Stimulated activated CD4-positive, alpha-beta T cell treated with anti-CD3 and anti-CD28 coated beads, Interleukin-4, amount 100 ng/mL, for 4 hours (primary cell): Measurements from ENCODE around the gene ABTB2.

ENCODE experiments used
- DNase-seq, 2 experiments: peaks; one replicate each; pipeline ENCODE4 v3.0.0-alpha.2; 2020

The ABTB2 gene

GRCh38 chr11:34206407-34207300 lies 151.2 kb downstream of the ABTB2 start:
- DNase-seq: no peak

DNA sequence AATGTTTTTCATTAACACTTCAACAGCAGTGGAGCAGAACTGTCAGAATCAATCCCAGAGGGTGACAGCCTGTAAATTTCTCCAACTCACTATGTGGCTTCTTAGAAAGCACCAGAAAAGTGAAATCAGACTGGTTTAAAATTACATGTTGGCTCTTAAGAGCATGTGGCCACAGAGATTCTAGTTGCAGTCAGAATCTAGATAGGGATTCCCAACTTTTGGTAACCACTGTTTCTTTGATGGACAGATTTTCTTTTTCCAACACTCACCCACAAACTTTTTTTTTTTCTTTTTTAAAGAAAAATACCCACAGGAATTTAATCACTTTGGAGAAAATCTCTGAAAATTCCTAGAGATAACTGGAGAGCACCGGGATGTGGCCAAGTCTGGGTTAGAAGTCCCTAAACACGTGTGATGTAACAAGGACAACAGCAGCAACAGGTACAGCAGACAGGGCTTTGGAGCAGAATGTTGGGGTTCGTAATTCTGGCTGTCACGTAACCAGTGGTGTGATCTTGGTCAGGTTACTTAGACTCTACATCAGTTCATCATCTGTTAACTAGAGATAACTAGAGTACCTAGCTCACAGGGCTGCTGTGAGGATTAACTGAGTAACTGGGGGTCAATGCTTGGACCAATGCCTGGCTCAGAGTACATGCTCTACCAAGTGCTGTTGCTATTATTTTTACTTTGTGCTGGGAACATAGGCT lies 152.3 kb downstream of the ABTB2 start:
- no peak for DNase-seq

DNA sequence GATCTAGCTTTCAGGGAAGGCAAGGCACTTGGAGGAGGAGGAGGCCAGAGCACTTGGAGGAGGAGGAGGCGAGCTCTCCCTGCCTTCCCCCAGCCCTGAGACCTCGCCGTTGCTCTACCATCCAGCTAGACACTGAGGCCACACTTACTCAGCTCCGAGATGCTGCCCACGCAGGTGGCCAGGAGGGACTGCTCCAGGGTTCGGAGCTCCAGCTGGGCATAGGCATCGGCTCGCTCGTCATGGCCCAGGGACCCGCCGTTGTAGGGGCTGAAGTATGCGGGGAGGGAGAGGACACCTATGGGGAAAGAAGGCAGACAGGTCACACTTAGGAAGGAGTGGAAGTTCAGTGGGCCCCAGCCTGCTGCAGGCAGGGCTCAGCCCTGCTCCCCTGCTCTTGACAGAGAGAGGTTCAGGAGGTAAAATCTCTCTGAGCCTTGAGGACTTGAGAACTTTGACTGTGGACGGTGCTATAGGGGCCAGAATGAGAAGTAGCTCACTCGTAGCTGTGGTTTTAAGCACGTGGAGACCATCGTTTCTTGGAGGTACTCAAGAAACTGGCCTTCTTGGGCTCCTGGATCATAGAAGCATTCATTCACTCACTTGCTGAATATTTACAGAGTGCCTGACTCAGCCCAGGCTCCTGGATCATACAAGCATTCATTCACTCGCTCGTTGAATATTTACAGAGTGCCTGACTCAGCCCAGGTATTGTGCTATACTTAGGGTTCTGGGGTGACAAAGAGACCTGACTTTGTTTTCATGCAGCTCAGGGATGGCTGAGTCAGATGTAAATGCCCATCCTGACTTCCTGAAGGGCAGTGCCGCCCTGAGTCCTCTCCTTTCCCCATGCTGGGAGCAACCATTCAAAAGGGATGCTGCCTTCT lies 153.2 kb downstream of the ABTB2 start:
- no peak for DNase-seq

DNA sequence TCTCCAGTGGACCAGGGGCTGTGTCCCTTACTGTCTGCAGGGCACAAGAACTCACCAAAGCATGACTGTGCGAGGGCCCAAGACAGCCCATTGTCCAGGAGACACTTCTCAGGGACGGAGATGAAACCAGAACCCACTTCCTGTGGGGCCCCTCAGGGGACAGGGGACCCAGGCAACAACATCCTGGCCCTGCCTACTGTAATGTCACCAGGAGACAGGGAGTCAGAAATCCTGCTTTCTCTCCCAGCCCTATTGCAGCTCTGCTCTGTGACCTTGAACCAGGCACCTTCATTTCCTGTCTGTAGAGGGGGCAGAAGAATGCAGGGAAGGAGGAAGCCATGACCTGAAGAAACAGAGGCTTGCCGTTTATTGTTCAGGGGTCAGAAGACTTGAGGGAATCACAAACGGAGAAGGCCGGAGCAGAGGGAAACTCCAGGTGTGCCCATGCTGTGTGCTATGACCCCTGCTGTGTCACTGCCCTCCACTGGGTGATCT lies 154.4 kb downstream of the ABTB2 start:
- DNase-seq: no peak

GRCh38 chr11:34201129-34201528 lies 156.7 kb downstream of the ABTB2 start:
- DNase-seq: no peak

DNA sequence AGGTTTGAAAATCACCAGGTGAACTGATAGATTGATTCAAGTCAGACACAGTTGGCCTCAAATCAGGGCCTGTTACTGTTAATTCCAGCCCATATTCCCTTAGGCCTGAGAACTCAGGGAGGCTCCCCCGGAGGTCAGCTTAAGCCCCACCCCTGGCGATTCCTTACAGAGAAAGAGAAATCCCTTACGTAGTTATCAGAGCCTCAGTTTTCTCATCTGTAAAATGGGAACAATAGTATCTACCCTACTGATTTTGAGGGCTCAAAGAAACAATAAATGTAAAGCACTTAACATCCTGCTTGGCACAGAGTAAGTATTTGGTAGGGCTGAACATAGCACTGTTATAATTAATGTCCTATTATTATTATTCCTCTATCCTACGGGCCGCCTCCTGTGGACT lies 158.3 kb downstream of the ABTB2 start:
- no peak for DNase-seq

DNA sequence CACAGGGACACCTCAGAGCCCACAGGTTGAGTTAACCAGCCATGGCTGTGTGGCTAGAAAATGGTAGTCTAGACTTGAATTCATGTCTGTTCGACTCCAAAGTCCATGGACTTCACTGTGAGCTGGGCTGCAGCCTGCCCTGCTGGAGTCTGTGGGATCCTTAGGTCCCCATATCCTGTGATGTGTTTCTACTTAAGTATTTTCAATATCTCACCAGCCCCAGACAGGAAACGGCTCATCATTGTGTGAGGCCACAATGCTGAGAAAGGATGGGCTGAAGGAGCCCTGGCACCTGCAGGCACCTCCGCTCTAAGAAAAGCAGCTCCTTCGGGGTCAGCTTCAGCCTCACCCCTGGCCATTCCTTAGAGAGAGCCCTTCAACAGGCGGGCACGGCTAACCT lies 159.3 kb downstream of the ABTB2 start:
- DNase-seq: no peak

GRCh38 chr11:34197256-34197655 lies 160.6 kb downstream of the ABTB2 start:
- no peak for DNase-seq

GRCh38 chr11:34194576-34195335 lies 163.1 kb downstream of the ABTB2 start:
- DNase-seq: no peak

- DNase-seq: no peak
Observed at GRCh38 chr11:34192481-34193401, 165.1 kb downstream of the ABTB2 start.

- no peak for DNase-seq
Observed at GRCh38 chr11:34191578-34191977, 166.2 kb downstream of the ABTB2 start.

GRCh38 chr11:34190192-34191139 lies 167.3 kb downstream of the ABTB2 start:
- DNase-seq: no peak

GRCh38 chr11:34189191-34189590 lies 168.6 kb downstream of the ABTB2 start:
- DNase-seq: no peak

DNA sequence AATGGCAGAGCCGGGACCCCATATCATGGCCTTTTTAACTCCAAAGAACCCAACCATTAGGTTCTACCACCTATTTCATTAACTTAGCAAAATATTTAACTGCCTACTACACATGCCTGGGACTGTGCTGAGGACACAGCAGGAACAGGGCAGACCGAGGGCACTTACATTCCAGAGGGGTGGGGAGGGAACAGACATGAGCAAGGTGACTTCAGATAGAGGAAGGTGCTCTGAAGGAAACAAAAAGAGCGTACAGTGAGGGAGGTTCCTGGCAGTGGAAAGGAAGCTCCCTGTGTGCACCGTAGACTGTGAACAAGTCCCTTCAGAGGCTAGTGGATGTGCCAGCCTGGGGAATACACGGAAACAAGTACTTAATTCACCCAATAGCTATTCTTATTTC lies 169.6 kb downstream of the ABTB2 start:
- DNase-seq: no peak

- DNase-seq: no peak
Observed at GRCh38 chr11:34185926-34186841, 171.6 kb downstream of the ABTB2 start.

GRCh38 chr11:34184505-34185015 lies 173.2 kb downstream of the ABTB2 start:
- no peak for DNase-seq

DNA sequence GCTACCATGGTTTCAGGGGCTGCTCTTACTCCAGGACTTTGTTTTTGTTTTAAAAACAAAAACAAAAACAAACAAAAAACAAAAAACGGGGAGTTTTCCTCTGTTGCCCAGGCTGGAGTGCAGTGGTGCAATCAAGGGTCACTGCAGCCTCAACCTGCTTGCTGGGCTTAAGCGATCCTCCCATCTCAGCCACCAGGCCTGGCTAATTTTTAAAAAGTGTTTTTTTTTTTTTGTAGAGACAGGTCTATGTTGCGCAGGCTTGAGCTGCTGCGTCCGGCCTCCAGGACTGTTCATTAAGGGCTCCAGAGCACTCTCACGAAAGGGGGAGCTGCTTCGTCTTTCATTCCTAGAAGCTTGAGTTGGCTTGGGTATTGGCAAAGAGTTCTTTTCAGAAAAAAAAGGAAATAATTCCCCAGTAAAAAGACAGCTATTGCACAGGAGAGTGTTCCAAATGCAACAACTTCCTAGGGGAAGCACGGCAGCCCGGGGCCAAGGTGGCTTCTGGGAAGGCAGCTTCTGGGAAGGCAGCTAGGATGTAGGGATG lies 173.9 kb downstream of the ABTB2 start:
- no peak for DNase-seq
